Epithelial cell of prostate (primary cell): ENCODE measurements around the gene TXNIP.

Source experiments
- DNase-seq: peaks from one replicate; pipeline ENCODE4 v3.0.0-alpha.2; 2011; ENCODE audit warnings: low read depth, low spot score
- H3K27ac ChIP-seq: fragments of 450-650 bp; 2 replicates; pipeline ENCODE4 v1.5.1; 2017; ENCODE audit warnings: mild to moderate bottlenecking

The TXNIP gene

GRCh38 chr1:145986551-145986950, 9.8 kb downstream of the TXNIP start:
- no peak for DNase-seq
- H3K27ac ChIP-seq = peak overlapping the region; percentile 92

- DNase-seq = no peak
- H3K27ac ChIP-seq = peak overlapping the region; percentile 92
Observed at GRCh38 chr1:145985502-145986439, 10.6 kb downstream of the TXNIP start.

GRCh38 chr1:145985129-145985501, 11.3 kb downstream of the TXNIP start:
- no peak for DNase-seq
- peak overlapping the region; percentile 92 for H3K27ac ChIP-seq

- H3K27ac ChIP-seq = peak overlapping the region; percentile 92
- no peak for DNase-seq
Observed at GRCh38 chr1:145983960-145984830, 12.2 kb downstream of the TXNIP start.

GRCh38 chr1:145983206-145983675, 13.1 kb downstream of the TXNIP start:
- H3K27ac ChIP-seq = peak overlapping the region; percentile 92
- no peak for DNase-seq

- no peak overlapping the region for H3K27ac ChIP-seq
- DNase-seq = no peak
Observed at GRCh38 chr1:145982010-145982723, 14.2 kb downstream of the TXNIP start.

- H3K27ac ChIP-seq = peak overlapping the region; percentile 99
- no peak for DNase-seq
Observed at GRCh38 chr1:145980457-145980994, 15.9 kb downstream of the TXNIP start.

- DNase-seq = no peak
- peak overlapping the region; percentile 99 for H3K27ac ChIP-seq
Observed at GRCh38 chr1:145979746-145980456, 16.5 kb downstream of the TXNIP start.

- DNase-seq = peak; percentile 96
- peak overlapping the region; percentile 99 for H3K27ac ChIP-seq
Observed at GRCh38 chr1:145978854-145979745, 17.3 kb downstream of the TXNIP start.

GRCh38 chr1:145978471-145978853, 17.9 kb downstream of the TXNIP start:
- H3K27ac ChIP-seq = peak overlapping the region; percentile 99
- DNase-seq = no peak

- peak overlapping the region; percentile 99 for H3K27ac ChIP-seq
- DNase-seq = no peak
Observed at GRCh38 chr1:145977486-145978470, 18.6 kb downstream of the TXNIP start.

- DNase-seq = no peak
- H3K27ac ChIP-seq = no peak overlapping the region
Observed at GRCh38 chr1:145977016-145977415, 19.4 kb downstream of the TXNIP start.

GRCh38 chr1:145975216-145975615, 21.2 kb downstream of the TXNIP start:
- DNase-seq = no peak
- H3K27ac ChIP-seq = no peak overlapping the region

- no peak for DNase-seq
- H3K27ac ChIP-seq = no peak overlapping the region
Observed at GRCh38 chr1:145974721-145975120, 21.7 kb downstream of the TXNIP start.

GRCh38 chr1:145972580-145972979, 23.8 kb downstream of the TXNIP start:
- no peak for DNase-seq
- H3K27ac ChIP-seq = no peak overlapping the region

- no peak for DNase-seq
- no peak overlapping the region for H3K27ac ChIP-seq
Observed at GRCh38 chr1:145967288-145967687, 29.1 kb downstream of the TXNIP start.

- DNase-seq = no peak
- H3K27ac ChIP-seq = peak overlapping the region; percentile 50
Observed at GRCh38 chr1:145965119-145965744, 31.1 kb downstream of the TXNIP start.
